Neural progenitor cell (in vitro differentiated cells): ENCODE measurements around the gene HEY2. TPM values are rescaled to one million over a fixed set of nuclear protein-coding genes. Genes with fewer than 3 reads are reported as not detected.

ENCODE experiments used
- DNase-seq: peaks from one replicate; pipeline ENCODE4 v3.0.0-alpha.2; 2016; ENCODE audit warnings: low spot score
- H2AFZ ChIP-seq: fragments of 200-600 bp; sonication (generic); replicated peaks from 2 replicates; pipeline ENCODE4 v1.6.1; 2016; ENCODE audit warnings: antibody characterized with exemption
- H3F3A ChIP-seq: fragments of 200-600 bp; sonication (generic); 2 replicates; pipeline ENCODE4 v1.6.1; 2016; ENCODE audit warnings: antibody characterized with exemption, low read depth
- H3K27ac ChIP-seq: fragments of 200-600 bp; sonication (generic); 2 replicates; pipeline ENCODE4 v1.5.1; 2016; ENCODE audit warnings: mild to moderate bottlenecking
- H3K27me3 ChIP-seq: fragments of 200-600 bp; sonication (generic); 2 replicates; pipeline ENCODE4 v1.6.1; 2016; ENCODE audit warnings: mild to moderate bottlenecking, moderate library complexity
- H3K36me3 ChIP-seq: fragments of 200-600 bp; sonication (generic); 2 replicates; pipeline ENCODE4 v1.5.1; 2016
- H3K4me1 ChIP-seq: fragments of 200-600 bp; sonication (generic); 2 replicates; pipeline ENCODE4 v1.6.1; 2016; ENCODE audit warnings: mixed run types
- H3K4me2 ChIP-seq: fragments of 200-600 bp; sonication (generic); 2 replicates; pipeline ENCODE4 v1.6.1; 2016
- H3K4me3 ChIP-seq: fragments of 200-600 bp; sonication (generic); 2 replicates; pipeline ENCODE4 v1.5.1; 2016
- H3K79me2 ChIP-seq: fragments of 200-600 bp; sonication (generic); 2 replicates; pipeline ENCODE4 v1.6.1; 2016; ENCODE audit warnings: low read depth
- H3K9ac ChIP-seq: fragments of 200-600 bp; sonication (generic); 2 replicates; pipeline ENCODE4 v1.6.1; 2016
- H3K9me3 ChIP-seq: fragments of 200-600 bp; sonication (generic); 2 replicates; pipeline ENCODE4 v1.5.1; 2016; ENCODE audit warnings: low read depth
- H4K20me1 ChIP-seq: fragments of 200-600 bp; sonication (generic); 2 replicates; pipeline ENCODE4 v1.6.1; 2016; ENCODE audit warnings: low read depth
- H3K27ac Mint-ChIP-seq: 3 replicates; pipeline ENCODE4 v1.8.0; 2021; ENCODE audit warnings: mixed read lengths
- H3K27me3 Mint-ChIP-seq: 2 replicates; pipeline ENCODE4 v1.8.0; 2022; ENCODE audit warnings: low read depth, mild to moderate bottlenecking, inconsistent platforms, moderate library complexity, mixed read lengths; ENCODE audit not compliant: insufficient read depth
- H3K36me3 Mint-ChIP-seq: 3 replicates; pipeline ENCODE4 v1.8.0; 2021; ENCODE audit warnings: mixed read lengths
- H3K4me1 Mint-ChIP-seq: 3 replicates; pipeline ENCODE4 v1.8.0; 2021; ENCODE audit warnings: mixed read lengths
- H3K4me3 Mint-ChIP-seq: 3 replicates; pipeline ENCODE4 v1.8.0; 2021; ENCODE audit warnings: mild to moderate bottlenecking, moderate library complexity, mixed read lengths
- H3K9me3 Mint-ChIP-seq: 3 replicates; pipeline ENCODE4 v1.8.0; 2020; ENCODE audit warnings: mixed read lengths
- EZH2 ChIP-seq: fragments of 200-600 bp; sonication (generic); IDR thresholded peaks from 2 replicates; pipeline ENCODE4 v1.6.1; 2017; ENCODE audit warnings: antibody characterized with exemption, mild to moderate bottlenecking, moderate library complexity
- EZH2phosphoT487 ChIP-seq: fragments of 200-600 bp; sonication (generic); IDR thresholded peaks from 2 replicates; pipeline ENCODE4 v1.6.1; 2017; ENCODE audit warnings: antibody characterized with exemption
- total RNA-seq: library from RNA; depleted of rRNA; stranded (reverse); fragments of >200 nt; gene quantifications from 2 replicates; pipeline ENCODE4 v1.2.3, GENCODE V29; 2015; ENCODE audit warnings: low replicate concordance
- TF ChIP-seq, protein P1 (sequence below): fragments of 200-600 bp; sonication (generic); IDR thresholded peaks from 2 replicates; pipeline ENCODE4 v1.5.1; 2017; ENCODE audit warnings: antibody characterized with exemption, mild to moderate bottlenecking

HEY2 gene
- total RNA-seq, 1 donor from 2014 or later, result 1.1 TPM

DNA sequence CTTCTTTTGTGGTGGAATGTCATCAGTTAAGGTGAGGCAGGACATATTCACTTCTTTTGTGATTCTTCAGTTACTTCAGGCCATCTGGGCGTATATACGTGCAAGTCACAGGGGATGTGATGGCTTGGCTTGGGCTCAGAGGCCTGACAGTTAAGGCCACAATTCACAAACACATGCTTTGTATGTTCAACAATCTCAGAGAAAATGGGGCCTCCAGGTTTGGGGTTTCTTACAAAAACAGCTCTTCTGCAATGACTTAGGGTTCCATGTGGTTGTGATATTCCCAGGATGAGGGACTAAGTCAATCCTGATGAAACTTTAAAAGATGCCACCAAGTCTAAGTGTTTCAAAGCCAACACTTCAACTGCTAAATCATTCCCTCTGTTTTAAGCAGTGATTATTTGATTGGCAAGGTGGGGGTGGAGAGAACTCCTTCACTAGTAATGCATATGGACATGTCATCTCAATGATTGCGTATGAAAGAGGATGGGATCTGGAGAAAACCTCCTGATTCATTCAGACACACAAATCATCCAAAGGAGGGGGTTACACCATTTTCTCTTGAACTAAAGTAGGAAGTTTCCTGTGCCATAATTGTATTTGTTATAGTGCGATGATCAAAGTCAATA lies 41.7 kb upstream of the HEY2 start:
- Histone ChIP-seq H3F3A (no peaks in the 10 kb centered on the region), H3K79me2 (no peaks in the 10 kb centered on the region), H4K20me1 (no peaks in the 10 kb centered on the region), H2AFZ (no peak overlapping the region), H3K9ac (no peak overlapping the region), H3K36me3 (no peaks in the 10 kb centered on the region), H3K27ac (no peak overlapping the region), H3K27me3 (peaks cover 28% of the 10 kb centered on the region), H3K4me1 (no peaks in the 10 kb centered on the region), H3K9me3 (peaks cover 7% of the 10 kb centered on the region), H3K4me3 (no peak overlapping the region), H3K4me2 (no peak overlapping the region)
- peaks cover 30% of the 10 kb centered on the region for H3K9me3 Mint-ChIP-seq
- TF ChIP-seq EZH2 (no peak), EZH2phosphoT487 (no peak)
- TF ChIP-seq, protein P1, sequence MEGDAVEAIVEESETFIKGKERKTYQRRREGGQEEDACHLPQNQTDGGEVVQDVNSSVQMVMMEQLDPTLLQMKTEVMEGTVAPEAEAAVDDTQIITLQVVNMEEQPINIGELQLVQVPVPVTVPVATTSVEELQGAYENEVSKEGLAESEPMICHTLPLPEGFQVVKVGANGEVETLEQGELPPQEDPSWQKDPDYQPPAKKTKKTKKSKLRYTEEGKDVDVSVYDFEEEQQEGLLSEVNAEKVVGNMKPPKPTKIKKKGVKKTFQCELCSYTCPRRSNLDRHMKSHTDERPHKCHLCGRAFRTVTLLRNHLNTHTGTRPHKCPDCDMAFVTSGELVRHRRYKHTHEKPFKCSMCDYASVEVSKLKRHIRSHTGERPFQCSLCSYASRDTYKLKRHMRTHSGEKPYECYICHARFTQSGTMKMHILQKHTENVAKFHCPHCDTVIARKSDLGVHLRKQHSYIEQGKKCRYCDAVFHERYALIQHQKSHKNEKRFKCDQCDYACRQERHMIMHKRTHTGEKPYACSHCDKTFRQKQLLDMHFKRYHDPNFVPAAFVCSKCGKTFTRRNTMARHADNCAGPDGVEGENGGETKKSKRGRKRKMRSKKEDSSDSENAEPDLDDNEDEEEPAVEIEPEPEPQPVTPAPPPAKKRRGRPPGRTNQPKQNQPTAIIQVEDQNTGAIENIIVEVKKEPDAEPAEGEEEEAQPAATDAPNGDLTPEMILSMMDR, result no peak
- no peak overlapping the region for H3K27ac Mint-ChIP-seq
- H3K36me3 Mint-ChIP-seq, result no peaks in the 10 kb centered on the region
- H3K4me1 Mint-ChIP-seq, result no peaks in the 10 kb centered on the region
- no peak overlapping the region for H3K4me3 Mint-ChIP-seq
- no peak for DNase-seq
- H3K27me3 Mint-ChIP-seq, result peaks cover 24% of the 10 kb centered on the region

DNA sequence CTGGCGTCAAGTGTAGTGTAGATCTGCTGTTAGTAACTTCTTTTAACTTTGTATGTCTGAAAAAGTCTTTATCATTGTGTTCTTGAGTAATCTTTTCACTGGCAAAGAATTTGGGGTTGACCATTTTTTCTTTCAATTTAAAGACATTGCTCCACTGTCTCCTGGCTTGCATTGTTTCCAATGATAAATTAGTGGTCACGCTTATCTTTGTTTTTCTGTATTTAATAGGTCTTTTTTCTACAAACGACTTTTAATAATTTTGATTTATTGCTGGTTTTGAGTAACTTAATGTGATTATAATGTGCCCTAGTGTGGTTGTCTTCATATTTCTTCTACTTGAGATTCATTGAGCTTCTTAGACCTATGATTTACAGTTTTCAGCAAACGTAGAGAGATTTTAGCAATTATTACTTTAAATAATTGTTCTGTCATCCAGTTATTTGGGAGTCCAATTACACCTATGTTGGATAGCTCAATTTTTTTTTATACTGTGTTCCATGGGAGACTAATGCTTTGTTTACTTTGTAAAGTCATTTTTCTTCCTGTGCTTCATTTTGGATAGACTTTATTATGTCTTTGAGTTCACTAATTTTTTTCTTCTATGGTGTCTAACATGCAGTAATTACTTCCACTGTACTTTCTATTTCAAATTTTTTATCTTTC lies 38.3 kb upstream of the HEY2 start:
- no peak overlapping the region for H3K27ac ChIP-seq
- no peak overlapping the region for H3K4me2 ChIP-seq
- no peaks in the 10 kb centered on the region for H3K79me2 ChIP-seq
- no peak overlapping the region for H3K27ac Mint-ChIP-seq
- H3K36me3 Mint-ChIP-seq, result no peaks in the 10 kb centered on the region
- H3K4me1 ChIP-seq, result peaks cover 4% of the 10 kb centered on the region
- H3K36me3 ChIP-seq, result no peaks in the 10 kb centered on the region
- H3K4me3 Mint-ChIP-seq, result no peak overlapping the region
- no peak overlapping the region for H3K9ac ChIP-seq
- peaks cover 21% of the 10 kb centered on the region for H3K27me3 ChIP-seq
- no peak overlapping the region for H2AFZ ChIP-seq
- H3K9me3 ChIP-seq, result peaks cover 7% of the 10 kb centered on the region
- DNase-seq, result no peak
- H3F3A ChIP-seq, result no peaks in the 10 kb centered on the region
- H3K27me3 Mint-ChIP-seq, result peaks cover 24% of the 10 kb centered on the region
- H3K4me3 ChIP-seq, result no peak overlapping the region
- peaks cover 7% of the 10 kb centered on the region for H3K4me1 Mint-ChIP-seq
- peaks cover 30% of the 10 kb centered on the region for H3K9me3 Mint-ChIP-seq
- TF ChIP-seq, protein P1, result no peak
- no peak for TF ChIP-seq EZH2
- no peak for TF ChIP-seq EZH2phosphoT487
- H4K20me1 ChIP-seq, result no peaks in the 10 kb centered on the region

DNA sequence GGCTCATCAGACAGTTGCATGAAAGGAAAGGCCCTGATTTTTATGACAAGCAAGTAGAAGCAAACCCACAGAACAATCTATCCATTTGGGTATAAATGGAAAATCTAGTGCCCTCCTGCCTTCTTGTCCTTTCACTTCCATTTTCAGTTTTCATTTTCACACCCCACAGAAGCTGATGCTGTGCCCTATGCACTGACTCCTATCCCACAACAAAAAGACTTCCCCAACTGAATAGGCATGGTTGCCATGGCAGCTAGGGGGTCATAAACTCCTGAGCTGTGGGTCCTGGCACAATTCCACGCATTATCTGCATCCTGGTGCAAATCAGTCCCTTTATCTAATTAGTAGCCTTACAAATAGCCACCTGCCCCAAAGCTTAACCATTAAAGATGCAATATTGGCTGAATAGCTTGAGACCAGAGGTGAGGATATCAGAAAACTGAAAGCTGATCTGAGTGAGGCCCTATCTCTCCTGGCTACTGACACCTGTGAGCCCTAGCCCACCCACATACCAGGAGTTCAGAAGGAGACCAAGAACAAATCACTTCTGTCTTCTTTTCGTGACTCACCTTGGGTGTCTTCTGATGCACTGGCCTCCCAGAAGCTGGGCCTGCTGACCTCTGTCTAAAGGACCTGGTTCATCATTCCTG lies 34.9 kb upstream of the HEY2 start:
- no peaks in the 10 kb centered on the region for H3K79me2 ChIP-seq
- no peaks in the 10 kb centered on the region for H4K20me1 ChIP-seq
- peaks cover 7% of the 10 kb centered on the region for H3K9me3 ChIP-seq
- no peaks in the 10 kb centered on the region for H3K36me3 Mint-ChIP-seq
- H3K27ac ChIP-seq, result no peak overlapping the region
- DNase-seq, result no peak
- no peaks in the 10 kb centered on the region for H3F3A ChIP-seq
- H3K4me1 ChIP-seq, result peaks cover 7% of the 10 kb centered on the region
- no peak overlapping the region for H3K4me3 ChIP-seq
- H3K27me3 ChIP-seq, result no peaks in the 10 kb centered on the region
- no peak overlapping the region for H3K9ac ChIP-seq
- H3K27ac Mint-ChIP-seq, result no peak overlapping the region
- peaks cover 11% of the 10 kb centered on the region for H3K27me3 Mint-ChIP-seq
- H3K4me3 Mint-ChIP-seq, result no peak overlapping the region
- H3K36me3 ChIP-seq, result no peaks in the 10 kb centered on the region
- TF ChIP-seq EZH2phosphoT487, result no peak
- no peak for TF ChIP-seq EZH2
- TF ChIP-seq, protein P1, result no peak
- H3K9me3 Mint-ChIP-seq, result peaks cover 26% of the 10 kb centered on the region
- H3K4me2 ChIP-seq, result no peak overlapping the region
- peaks cover 7% of the 10 kb centered on the region for H3K4me1 Mint-ChIP-seq
- no peak overlapping the region for H2AFZ ChIP-seq
